SKM-1 treated with dmso at 0.1 percent for 144 hours (cell line): Measurements from ENCODE around the gene GRM1.

Experiments used
- DNase-seq: peaks from one replicate; lab custom pipeline; 2025; ENCODE audit not compliant: unreplicated experiment; lab: John Stamatoyannopoulos, UW

GRM1 gene

GRCh38 chr6:146028851-146029572 lies at the start of gene GRM1:
TSS of gene GRM1 (plus strand) at chr6:146029062. CDS start at chr6:146029518, 456 bp downstream.
- DNase-seq = no peak

GRCh38 chr6:146009338-146009737 lies 19.5 kb upstream of the GRM1 start:
- DNase-seq = no peak

GRCh38 chr6:146014233-146014632 lies 14.6 kb upstream of the GRM1 start:
- DNase-seq = no peak

DNA sequence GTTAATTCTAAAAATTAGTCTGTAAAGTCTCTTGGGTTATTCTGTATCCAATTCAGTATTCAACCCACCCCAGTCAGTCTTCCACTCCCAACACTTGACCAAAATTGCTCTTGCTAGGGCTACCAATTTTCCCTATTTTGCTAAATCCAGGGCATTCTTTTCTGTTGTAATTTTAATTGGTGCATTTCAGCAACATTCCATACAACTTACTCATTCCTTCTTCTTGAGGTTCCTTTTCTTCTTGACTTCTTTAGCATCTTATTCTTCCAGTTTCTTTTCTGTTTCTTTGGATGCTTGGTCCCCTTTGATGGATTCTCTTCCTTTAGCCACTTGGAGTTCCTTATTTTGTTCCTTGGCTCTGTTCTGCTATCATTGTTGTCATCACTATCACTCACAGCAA lies 11.2 kb upstream of the GRM1 start:
- no peak for DNase-seq

DNA sequence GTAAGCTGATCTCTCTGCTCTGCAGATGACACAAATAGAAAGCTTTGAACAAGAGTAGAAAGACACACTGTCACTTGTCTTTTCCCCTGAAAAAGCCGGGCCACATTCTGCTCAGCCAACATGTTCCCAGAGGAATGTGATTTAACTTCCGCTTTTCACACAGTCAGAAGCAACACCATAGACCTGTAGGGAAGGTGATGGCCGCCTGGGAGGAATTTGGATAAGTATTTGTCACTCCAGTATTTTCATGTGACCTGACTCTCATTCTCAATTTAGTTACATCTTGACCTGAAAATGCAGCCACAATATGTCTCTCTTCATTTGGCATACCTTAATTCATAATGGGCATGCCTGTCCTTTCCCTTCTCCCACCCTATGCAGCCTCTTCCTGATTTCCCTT lies 2.0 kb upstream of the GRM1 start:
- DNase-seq = no peak

DNA sequence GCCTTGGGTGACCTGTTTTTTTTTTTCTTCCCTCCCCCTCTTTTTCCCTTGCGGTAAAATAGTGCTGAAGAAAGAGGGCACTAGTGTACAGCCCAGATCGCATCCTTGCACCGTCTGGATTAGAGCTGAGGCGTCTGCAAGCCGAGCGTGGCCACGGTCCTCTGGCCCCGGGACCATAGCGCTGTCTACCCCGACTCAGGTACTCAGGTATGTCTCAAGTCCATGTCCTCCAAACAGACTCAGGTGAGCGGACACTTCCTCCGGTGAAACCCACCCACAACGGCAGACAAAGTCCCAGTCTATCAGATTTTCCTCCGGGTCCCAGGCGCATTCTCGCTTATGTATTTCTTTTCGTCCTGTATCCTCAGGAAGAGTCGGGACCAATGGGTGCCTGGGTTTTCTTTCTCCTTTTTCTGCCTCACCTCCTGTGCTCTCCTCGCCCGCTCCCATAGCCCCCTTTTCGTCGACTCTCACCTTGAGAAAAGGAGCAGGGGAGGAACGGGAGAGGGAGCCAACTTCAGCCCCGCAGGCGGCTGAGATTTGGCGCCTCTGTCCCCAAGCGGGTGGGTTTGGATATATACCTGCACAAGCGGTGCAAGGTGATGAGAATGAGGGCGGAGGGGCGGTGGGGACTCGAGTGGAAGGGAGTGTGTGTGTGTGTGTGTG lies 1.1 kb upstream of the GRM1 start:
- DNase-seq = no peak

- DNase-seq = no peak
Observed at GRCh38 chr6:146028252-146028795, 538 bp upstream of the GRM1 start.

DNA sequence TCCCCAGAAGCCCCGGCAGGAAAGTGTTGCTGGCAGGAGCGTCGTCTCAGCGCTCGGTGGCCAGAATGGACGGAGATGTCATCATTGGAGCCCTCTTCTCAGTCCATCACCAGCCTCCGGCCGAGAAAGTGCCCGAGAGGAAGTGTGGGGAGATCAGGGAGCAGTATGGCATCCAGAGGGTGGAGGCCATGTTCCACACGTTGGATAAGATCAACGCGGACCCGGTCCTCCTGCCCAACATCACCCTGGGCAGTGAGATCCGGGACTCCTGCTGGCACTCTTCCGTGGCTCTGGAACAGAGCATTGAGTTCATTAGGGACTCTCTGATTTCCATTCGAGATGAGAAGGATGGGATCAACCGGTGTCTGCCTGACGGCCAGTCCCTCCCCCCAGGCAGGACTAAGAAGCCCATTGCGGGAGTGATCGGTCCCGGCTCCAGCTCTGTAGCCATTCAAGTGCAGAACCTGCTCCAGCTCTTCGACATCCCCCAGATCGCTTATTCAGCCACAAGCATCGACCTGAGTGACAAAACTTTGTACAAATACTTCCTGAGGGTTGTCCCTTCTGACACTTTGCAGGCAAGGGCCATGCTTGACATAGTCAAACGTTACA lies 817 bp downstream of the GRM1 start:
- DNase-seq = no peak

DNA sequence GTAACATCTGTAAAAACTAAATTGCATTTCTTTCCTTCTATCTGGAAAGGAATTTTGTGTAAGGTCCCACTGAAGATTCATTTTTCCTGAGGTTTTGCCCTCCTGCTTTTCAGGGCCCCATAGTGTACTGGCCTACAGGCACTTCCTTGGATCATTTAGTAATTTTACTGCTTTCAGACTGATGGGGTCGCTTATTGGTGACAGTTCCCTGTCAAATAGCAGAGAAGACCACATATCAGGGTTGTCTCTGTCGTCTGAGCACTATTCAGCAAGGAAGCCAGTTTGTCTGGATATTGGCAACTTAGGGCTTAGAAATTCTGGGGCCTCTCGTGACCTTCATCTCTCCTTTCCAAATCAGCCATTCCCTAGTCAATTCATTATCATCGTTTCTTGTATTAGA lies 3.5 kb downstream of the GRM1 start:
- DNase-seq = no peak

DNA sequence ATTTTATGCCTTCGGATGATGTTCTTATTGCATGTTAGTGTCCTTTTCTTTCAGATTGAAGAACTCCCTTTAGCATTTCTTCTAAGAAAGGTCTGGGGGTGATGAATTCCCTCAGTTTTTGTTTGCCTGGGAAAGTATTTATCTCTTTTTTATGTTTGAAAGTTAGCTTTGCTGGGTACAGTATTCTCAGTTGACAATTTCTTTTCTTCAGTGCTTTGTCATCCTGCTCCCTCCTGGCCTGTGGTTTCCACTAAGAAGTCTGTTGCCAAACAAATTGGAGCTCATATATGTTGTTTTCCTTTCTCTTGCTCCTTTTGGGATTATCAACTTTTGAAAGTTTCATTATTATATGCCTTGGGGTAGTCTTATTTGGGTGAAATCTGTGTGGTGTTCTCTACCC lies 11.5 kb downstream of the GRM1 start:
- DNase-seq = no peak

DNA sequence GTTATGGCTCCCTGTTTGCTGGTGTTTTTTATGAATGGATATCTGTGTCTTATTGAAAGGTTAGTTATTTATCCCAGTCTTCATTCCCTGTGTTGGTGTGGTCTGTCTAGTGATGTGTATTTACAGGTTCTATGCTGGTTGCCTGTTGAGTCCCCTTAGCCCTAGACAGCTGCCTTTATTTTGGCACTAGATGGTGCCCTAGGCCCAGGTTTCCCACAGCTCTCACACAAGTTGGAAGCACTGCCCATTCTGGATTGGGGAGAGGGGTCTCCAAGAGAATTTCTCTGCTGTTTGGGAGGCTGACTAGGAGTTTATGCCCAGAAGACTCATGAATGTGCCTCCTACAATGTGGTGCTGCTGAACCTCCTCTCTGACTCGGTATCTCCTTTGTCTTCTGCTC lies 12.4 kb downstream of the GRM1 start:
- no peak for DNase-seq

DNA sequence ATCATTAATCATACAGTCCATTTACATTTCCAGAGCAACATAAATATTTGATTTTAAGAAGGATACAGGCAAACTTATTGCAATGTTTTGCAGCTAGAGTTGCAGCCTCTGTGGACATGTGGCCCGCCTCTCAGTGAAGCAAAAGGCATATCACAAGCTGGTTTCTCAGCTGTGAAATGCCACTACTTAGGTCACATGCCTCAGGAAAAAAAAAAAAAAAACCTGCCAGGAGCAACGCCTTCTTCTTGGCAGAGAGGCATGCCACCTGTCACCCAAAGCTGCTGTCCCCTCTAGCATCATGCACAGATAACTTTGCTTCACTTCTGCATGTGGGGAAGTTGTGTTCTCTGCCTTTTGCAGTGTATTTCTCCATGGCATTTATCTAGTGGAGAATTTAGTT lies 18.5 kb downstream of the GRM1 start:
- no peak for DNase-seq

DNA sequence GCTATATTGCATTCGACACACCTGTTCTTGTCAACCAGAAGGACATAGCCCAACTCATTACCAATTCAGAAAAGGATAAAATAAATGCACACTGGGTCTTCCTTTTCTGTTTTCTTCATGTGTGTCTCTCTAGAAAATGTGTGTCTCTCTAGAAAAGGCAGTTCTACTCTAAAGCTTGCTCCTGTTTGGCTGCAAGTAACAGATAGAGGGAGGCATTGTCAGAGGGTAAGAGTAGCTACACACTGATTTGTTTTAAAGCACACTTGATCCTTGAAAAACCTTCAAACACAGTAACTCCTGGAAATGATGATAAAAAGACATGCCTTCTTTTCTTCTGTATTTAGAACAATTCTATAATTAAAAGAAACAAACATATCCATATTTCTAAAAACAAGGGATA lies 21.3 kb downstream of the GRM1 start:
- DNase-seq = no peak

DNA sequence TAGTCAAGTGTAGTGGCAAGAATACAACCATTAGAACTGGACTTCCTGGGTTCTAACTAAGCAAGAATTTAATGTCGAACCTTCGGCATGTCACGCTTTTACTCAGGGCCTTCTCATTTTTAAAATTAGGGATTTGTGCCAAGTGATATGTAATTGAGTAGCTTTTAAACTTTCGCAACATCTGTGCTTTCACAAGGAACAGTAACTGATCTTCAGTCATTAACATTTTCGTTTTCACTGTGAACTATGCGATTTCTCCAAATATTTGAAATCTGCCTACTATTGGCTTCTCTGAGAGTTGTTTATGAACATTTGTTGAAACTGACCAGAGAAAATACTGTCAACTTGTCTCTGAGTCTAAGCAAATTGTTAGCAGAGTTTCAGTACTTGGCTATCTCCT lies 27.6 kb downstream of the GRM1 start:
- no peak for DNase-seq

DNA sequence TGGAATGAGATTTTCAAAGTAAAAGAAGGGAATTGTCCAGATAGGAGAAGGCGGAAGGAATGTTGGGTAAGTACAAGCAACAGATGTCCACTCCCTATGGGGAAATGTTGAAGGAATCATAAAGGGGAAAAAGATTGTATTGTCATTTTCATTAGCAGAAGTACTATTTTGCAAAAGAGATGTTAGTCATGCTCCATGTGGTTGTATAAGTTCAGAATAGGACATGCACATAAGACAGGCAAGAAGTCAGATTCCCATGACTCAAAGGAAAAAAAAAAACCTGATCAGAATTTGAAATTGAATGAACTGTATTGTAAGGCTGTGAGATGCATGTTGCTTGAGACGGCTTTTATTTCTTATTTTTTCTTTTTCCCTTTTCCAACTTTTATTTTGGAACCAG lies 36.8 kb downstream of the GRM1 start:
- DNase-seq = no peak

DNA sequence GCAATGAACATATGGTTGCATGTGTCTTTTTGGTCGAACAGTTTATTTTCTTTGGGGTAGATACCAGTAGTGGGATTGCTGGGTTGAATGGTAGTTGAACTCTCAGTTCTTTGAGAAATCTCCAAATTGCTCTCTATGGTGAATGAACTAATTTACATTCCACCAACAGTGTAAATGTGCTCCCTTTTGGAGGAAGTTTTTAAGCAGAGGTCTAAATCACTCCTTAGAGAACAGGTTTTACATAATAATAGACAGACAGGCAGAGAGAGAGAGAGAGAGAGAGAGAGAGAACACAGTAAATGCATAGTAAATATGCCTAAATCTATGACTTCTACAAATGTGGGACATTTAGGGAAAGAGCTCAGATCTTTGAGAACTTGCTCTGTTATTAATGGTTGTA lies 37.6 kb downstream of the GRM1 start:
- DNase-seq = no peak

DNA sequence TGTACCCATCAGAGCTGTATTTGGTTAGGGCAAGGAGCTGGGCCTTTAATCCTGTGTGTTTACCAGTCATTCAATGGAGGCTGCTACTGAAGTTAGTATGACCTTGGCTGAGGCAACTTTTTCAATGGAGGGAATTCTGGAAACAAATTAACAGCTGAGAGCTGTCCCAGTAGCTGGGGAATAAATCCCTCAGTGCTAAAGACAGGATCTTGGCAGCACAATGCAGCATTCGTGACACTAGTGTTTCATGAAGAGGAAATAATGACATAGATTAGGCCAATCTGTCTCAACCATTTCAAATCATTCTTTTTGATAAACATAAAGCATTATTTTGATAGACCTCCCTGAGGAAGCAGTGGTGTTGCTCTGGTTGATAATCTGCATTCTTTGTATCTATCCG lies 42.9 kb downstream of the GRM1 start:
- no peak for DNase-seq

- no peak for DNase-seq
Observed at GRCh38 chr6:146077992-146078391, 49.1 kb downstream of the GRM1 start.

GRCh38 chr6:146087386-146087785 lies 58.5 kb downstream of the GRM1 start:
- DNase-seq = no peak

DNA sequence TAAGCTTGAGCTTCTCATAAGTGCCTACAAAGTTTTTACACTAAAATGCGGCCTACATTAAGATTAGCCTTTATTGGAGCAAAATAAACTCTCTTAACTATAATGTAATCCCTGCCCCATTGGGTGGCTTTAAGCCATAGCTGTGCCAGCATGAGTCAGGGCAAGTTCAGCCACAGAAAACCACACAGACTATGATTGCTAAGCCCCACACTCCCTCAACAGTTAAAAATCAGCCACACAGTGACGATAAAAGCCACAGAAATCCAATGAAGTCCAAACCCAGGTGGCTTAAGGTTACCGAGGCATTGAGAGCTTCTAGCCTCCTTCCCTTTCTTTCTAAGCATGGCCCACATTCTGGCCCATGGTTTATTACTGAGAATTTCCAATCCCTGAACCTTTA lies 61.6 kb downstream of the GRM1 start:
- no peak for DNase-seq

- no peak for DNase-seq
Observed at GRCh38 chr6:146092961-146093686, 64.3 kb downstream of the GRM1 start.

DNA sequence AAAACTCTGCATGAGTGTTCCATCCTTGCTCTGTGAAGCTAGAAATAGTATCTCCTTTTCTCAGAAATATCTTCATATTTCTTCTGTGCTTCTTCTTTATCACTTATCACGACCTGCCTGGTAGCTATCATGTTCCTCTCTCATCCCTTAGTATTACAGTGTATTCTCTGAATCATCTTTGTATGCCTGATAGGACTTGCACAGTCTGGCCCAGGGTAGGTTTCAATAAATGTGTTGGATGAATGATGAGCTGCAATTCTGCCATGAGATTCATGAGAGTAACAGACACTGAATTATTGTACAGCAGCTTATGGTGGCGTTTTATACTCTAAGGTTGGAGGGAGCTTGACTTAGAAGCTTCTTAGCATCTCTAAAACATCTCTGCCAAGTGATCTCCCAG lies 66.6 kb downstream of the GRM1 start:
- no peak for DNase-seq
